ENCODE measurements around the gene PAX4. TPM values are rescaled to one million over a fixed set of nuclear protein-coding genes. Genes with fewer than 3 reads are reported as not detected.
A peak's percentile ranks its signal among the peaks of the same experiment; 100 is the strongest.

PAX4 gene
- total and polyA plus RNA-seq, 9 of the 15 experiments (the other 6 are each of a cell fraction or from before 2014, with no cell fraction given): not detected

GRCh38 chr7:127588019-127588696 lies 29.8 kb downstream of the PAX4 start, which contains the start of gene ARF5 (continued):
- TF ChIP-seq TSHZ1 (CRISPR knock-in tag; IDR thresholded peaks at IDR 0.05): no peak
- peak; percentile 70; the same call in 1 of the 2 replicates for TF ChIP-seq CHD2 (IDR thresholded peaks at IDR 0.05; ENCODE audit: low read depth, low read length)
- no peak for TF ChIP-seq PBX2 (CRISPR knock-in tag; IDR thresholded peaks at IDR 0.05; ENCODE audit: low read depth)
- no peak for TF ChIP-seq PBX2 (tag; conservative IDR thresholded peaks at IDR 0.05; ENCODE audit: low read depth)
- TF ChIP-seq ARID3A (IDR thresholded peaks at IDR 0.05; ENCODE audit: borderline replicate concordance, low read depth, low read length): no peak
- TF ChIP-seq BDP1 (IDR thresholded peaks at IDR 0.05; ENCODE audit: insufficient read depth, insufficient read length): no peak
- TF ChIP-seq JUND (IDR thresholded peaks at IDR 0.05; ENCODE audit: borderline replicate concordance, low read depth, low read length): no peak
- TF ChIP-seq JUND (tag; IDR thresholded peaks at IDR 0.05; ENCODE audit: borderline replicate concordance, low read depth, low read length): no peak; the same call in 2 of the 3 replicates
- TF ChIP-seq DLX4 (CRISPR knock-in tag; IDR thresholded peaks at IDR 0.05): no peak
- peak; percentile 70 for TF ChIP-seq PHF20 (IDR thresholded peaks at IDR 0.05; ENCODE audit: partially characterized antibody)
- TF ChIP-seq ARID1B (IDR thresholded peaks at IDR 0.05): peak; percentile 35; the same call in 1 of the 2 replicates
- TF ChIP-seq GTF3C2 (IDR thresholded peaks at IDR 0.05; ENCODE audit: borderline replicate concordance, extremely low read depth, insufficient read length): no peak
- TF ChIP-seq HES1 (IDR thresholded peaks at IDR 0.05; ENCODE audit: low read depth): no peak
- TF ChIP-seq NFXL1 (CRISPR knock-in tag; IDR thresholded peaks at IDR 0.05): no peak
- no peak for TF ChIP-seq ZNF121 (CRISPR knock-in tag; conservative IDR thresholded peaks at IDR 0.05)

Measured in K562 (cell line).